ENCODE data around the gene FMN1. TPM values are rescaled to one million over a fixed set of nuclear protein-coding genes. Genes with fewer than 3 reads are reported as not detected.
A peak's percentile ranks its signal among the peaks of the same experiment; 100 is the strongest.

The FMN1 gene
- total and polyA plus RNA-seq, 2 donors from 2014 or later = 0.71 to 44.8 TPM

- TF ChIP-seq CTCF (IDR thresholded peaks at IDR 0.05; ENCODE audit: borderline replicate concordance, extremely low read depth, insufficient read depth) = no peak
- no peak overlapping the region for H3K27ac ChIP-seq (ENCODE audit: low read depth in 2 of 2, low read length in 2 of 2)
- no peak for DNase-seq
Observed at GRCh38 chr15:33243393-33243792, 48.9 kb upstream of the FMN1 start.

GRCh38 chr15:33242669-33243191 lies 48.2 kb upstream of the FMN1 start:
- Histone ChIP-seq H3K27me3 (ENCODE audit: control insufficient read depth, insufficient read depth, low read length) (no peaks in the 10 kb centered on the region), H3K4me1 (ENCODE audit: control insufficient read depth in 2 of 3, insufficient read depth in 2 of 3, low read depth in 1 of 3, low read length in 3 of 3) (no peaks in the 10 kb centered on the region), H3K36me3 (ENCODE audit: control insufficient read depth in 2 of 3, insufficient read depth in 3 of 3, low read length in 3 of 3) (no peaks in the 10 kb centered on the region), H3K27ac (ENCODE audit: low read depth in 2 of 2, low read length in 2 of 2) (no peak overlapping the region), H3K9ac (ENCODE audit: low read length in 3 of 3) (no peak overlapping the region), H3K9me3 (ENCODE audit: control insufficient read depth in 2 of 3, insufficient read depth in 1 of 3, low read length in 3 of 3) (no peaks in the 10 kb centered on the region), H3K4me3 (ENCODE audit: low read length in 3 of 3) (no peak overlapping the region)
- DNase-seq = peak in 2 of 5 donors; percentile 34 to 53
- intact Hi-C loops (cut with DNase I) = no loop called here
- no peak for FAIRE-seq
- TF ChIP-seq CTCF (IDR thresholded peaks at IDR 0.05; ENCODE audit: borderline replicate concordance, extremely low read depth, insufficient read depth) = peak; percentile 13

More at GRCh38 chr15:33243393-33243792, 48.9 kb upstream of the FMN1 start:
- Histone ChIP-seq H3K9ac (ENCODE audit: low read length in 3 of 3) (no peak overlapping the region), H3K4me1 (ENCODE audit: control insufficient read depth in 2 of 3, insufficient read depth in 2 of 3, low read depth in 1 of 3, low read length in 3 of 3) (no peaks in the 10 kb centered on the region), H3K27me3 (ENCODE audit: control insufficient read depth, insufficient read depth, low read length) (no peaks in the 10 kb centered on the region), H3K36me3 (ENCODE audit: control insufficient read depth in 2 of 3, insufficient read depth in 3 of 3, low read length in 3 of 3) (no peaks in the 10 kb centered on the region), H3K4me3 (ENCODE audit: low read length in 3 of 3) (no peak overlapping the region), H3K9me3 (ENCODE audit: control insufficient read depth in 2 of 3, insufficient read depth in 1 of 3, low read length in 3 of 3) (no peaks in the 10 kb centered on the region)
- intact Hi-C loops (cut with DNase I) = no loop called here
- no peak for FAIRE-seq

DNA sequence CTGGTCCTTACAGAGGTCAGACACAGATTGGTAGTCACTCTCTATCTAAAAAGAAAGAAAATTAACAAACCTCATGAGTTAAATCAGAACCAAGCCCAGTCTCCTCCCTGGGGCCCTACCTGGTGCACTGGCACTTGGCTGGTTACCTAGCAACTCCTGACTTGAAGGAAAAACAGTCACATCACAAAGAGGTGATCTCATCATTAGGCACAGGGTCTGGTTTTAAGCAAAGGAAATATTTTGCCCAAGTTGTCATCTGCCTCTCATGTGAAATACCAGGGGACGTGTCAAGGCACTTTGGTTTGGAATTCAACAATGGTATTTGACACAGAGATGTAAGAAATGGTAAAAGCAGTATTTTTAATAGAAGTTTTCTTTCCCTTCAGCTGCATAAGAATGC lies 47.7 kb upstream of the FMN1 start:
- H3K27me3 ChIP-seq (ENCODE audit: control insufficient read depth, insufficient read depth, low read length) = no peaks in the 10 kb centered on the region
- no peak for TF ChIP-seq CTCF (IDR thresholded peaks at IDR 0.05; ENCODE audit: borderline replicate concordance, extremely low read depth, insufficient read depth)
- H3K9ac ChIP-seq (ENCODE audit: low read length in 3 of 3) = no peak overlapping the region
- peak in 3 of 5 donors; percentile 55 to 83 (median 83) for DNase-seq
- intact Hi-C loops (cut with DNase I) = no loop called here
- FAIRE-seq = no peak
- no peak overlapping the region for H3K4me3 ChIP-seq (ENCODE audit: low read length in 3 of 3)
- H3K36me3 ChIP-seq (ENCODE audit: control insufficient read depth in 2 of 3, insufficient read depth in 3 of 3, low read length in 3 of 3) = no peaks in the 10 kb centered on the region
- no peaks in the 10 kb centered on the region for H3K4me1 ChIP-seq (ENCODE audit: control insufficient read depth in 2 of 3, insufficient read depth in 2 of 3, low read depth in 1 of 3, low read length in 3 of 3)
- H3K9me3 ChIP-seq (ENCODE audit: control insufficient read depth in 2 of 3, insufficient read depth in 1 of 3, low read length in 3 of 3) = no peaks in the 10 kb centered on the region
- H3K27ac ChIP-seq (ENCODE audit: low read depth in 2 of 2, low read length in 2 of 2) = no peak overlapping the region
